GM12891 (cell line): ENCODE measurements around the gene KEL.

ENCODE experiments used
- POLR2A ChIP-seq: IDR thresholded peaks from 2 replicates; pipeline ENCODE4 v1.6.1; 2011; ENCODE audit warnings: low read depth, low read length, control low read depth
- POLR2AphosphoS5 ChIP-seq: IDR thresholded peaks from 2 replicates; pipeline ENCODE4 v1.6.1; 2011; ENCODE audit warnings: low read depth, low read length, control low read depth
- SPI1 ChIP-seq: IDR thresholded peaks from 2 replicates; pipeline ENCODE4 v1.6.1; 2011; ENCODE audit warnings: low read depth, low read length, control low read depth

DNA sequence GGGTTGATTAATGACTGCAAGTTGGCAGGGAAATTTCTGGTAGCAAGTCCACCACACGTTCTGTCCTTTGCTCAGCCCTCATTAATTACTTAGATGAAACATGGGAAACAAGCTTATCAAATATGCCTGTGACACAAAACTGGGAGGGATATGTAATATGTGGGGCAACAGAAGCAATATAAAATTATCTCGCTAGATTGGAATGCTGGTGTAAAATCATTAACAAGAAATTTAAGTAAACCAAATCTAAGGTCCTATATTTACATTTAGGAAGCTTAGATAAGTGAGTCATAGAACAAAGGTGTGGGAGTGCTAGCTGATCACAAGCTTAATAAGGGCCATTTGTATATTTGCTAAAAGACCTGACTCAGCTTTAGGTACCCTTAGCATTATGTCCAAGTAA is 52.1 kb downstream of the KEL start:
- TF ChIP-seq SPI1 (no peak), POLR2A (no peak), POLR2AphosphoS5 (no peak)
